Activated T-cell treated with anti-CD3 and anti-CD28 coated beads for 48 hours (primary cell): ENCODE measurements around the gene SP5.
"Not testable (repeated sequence)": the region's sequence is repeated elsewhere in the genome, so short reads cannot be mapped to it uniquely, and the experiment has no call there.

Experiments
- DNase-seq: peaks from one replicate; pipeline ENCODE4 v3.0.0-alpha.2; 2020; ENCODE audit warnings: low read depth

The SP5 gene

GRCh38 chr2:170739048-170739447, 23.9 kb downstream of the SP5 start:
- no peak for DNase-seq

DNA sequence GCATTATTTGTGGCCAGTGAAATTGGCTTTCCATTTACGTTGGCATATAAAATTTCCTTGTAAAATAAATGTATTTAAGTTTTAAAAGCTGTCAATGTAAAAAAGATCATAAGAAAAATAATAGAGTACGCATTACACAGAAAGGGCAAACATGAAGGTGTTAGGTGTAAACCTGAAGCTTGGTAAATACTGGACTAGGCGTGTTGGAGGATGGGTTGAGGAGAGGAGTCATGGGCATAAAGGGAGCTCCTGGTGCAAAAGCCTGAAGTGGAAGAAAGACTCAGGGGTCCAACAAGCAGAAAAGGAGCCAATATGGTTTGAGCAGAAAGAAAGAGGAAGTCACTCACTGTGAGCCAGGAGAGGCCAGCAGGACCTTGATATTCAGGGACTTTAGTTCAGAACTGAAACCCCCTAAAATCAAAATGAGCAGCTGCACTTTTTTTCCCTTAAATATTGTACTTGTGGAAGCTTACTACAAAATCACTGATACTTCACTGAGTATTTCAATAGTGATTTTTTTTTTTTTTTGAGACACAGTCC, 24.4 kb downstream of the SP5 start:
- DNase-seq = no peak

GRCh38 chr2:170740660-170741059, 25.5 kb downstream of the SP5 start:
- DNase-seq = no peak

- DNase-seq = no peak
These were observed 26.9 kb downstream of the SP5 start for GRCh38 chr2:170742000-170742399.

DNA sequence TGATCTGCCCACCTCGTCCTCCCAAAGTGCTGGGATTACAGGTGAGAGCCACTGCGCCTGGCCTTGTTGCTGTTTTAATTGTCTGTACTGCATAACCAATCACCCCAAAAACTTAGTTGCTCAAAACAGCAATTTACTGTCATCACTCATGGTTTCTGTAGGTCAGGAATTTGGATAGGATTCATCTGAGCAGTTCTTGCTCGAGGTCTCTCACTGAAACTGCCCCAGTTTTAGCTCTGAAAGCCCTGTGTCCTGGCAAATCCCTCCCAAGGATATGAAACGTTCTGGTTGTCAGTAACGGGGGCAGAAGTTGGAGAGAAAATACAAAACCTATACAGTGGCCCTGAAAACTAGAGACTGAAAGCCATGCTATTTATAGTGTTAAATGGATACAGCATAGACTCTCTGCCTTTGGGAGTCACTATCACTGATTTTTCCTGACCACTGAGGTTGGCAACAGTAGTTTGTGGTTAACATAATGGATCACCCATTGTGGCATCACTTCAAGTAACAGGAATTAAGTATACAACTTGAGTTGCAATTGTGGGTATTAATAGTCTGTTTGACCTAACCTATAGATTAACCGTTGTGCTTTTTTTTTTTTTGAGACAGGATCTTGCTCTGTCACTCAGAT, 27.9 kb downstream of the SP5 start:
- no peak for DNase-seq

DNA sequence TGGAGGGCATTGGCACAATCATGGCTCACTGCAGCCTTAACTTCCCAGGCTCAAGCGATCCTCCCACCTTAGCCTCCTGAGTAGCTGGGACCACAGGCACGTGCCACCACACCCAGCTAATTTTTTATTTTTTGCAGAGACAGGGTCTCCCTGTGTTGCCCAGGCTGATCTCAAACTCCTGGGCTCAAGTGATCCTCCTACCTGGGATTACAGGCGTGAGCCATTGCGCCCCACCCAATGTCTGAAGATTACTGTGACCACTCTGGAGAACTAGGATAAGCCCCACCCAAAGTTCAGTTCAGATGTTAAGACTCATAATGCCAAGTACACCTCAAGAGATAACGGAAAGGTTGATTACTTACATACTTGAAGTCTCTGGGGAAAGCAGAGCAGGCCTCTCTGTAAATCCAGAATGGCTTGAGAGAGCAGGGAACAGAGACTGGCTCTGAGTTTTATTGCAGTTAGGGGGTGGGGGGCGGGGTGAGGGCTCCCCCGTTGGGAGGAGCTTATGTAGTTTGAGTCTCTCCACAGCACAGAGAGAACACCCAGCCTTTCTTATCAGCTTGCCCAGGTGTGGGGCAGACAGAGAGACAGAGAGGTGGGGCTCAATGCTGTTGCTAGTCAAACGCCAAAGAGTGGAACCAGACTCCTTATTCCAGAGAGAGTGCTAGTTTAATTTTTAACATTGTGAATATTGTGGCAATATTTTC, 28.5 kb downstream of the SP5 start:
- no peak for DNase-seq

- no peak for DNase-seq
These were observed 29.3 kb downstream of the SP5 start for GRCh38 chr2:170744248-170745002.

GRCh38 chr2:170745305-170745704, 30.2 kb downstream of the SP5 start:
- no peak for DNase-seq

DNA sequence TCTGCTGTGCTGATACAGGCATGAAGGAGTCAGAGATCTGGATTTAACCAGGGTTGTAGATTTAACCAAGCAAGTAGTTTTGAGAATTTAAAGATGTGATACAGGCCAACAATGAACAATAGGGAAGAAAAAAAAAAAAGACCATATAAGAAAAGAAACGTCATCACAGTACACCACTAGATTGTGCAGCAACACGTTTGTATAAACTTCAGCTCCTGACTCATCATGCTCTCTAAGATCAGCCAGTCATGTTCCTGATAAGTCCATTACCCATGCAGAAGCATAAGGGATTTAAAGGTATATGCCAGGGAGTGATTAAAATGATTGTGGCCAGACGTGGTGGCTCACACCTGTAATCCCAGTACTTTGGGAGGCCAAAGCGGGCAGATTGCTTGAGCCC, 32.8 kb downstream of the SP5 start:
- DNase-seq = no peak

- DNase-seq = not testable (repeated sequence)
These were observed 36.4 kb downstream of the SP5 start for GRCh38 chr2:170751555-170751954.

DNA sequence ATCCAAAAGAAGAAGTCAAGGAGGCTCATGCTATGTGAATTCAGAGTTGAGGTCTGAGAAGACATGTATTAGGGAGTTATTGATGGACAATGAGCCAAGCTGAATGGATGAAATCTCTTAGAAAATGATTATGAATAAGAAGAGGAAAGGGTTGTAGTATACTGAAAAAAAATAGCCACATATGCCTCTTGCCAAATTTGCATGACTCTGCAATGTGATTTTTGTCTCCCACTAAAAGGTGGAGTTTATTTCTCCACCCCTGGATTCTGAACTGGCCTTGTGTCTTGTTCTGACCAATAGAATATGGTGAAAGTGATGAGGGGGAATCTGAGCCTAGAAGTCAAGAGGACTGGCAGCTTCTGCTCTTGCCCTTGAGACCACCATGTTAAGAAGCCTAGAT, 46.4 kb downstream of the SP5 start:
- DNase-seq = no peak

DNA sequence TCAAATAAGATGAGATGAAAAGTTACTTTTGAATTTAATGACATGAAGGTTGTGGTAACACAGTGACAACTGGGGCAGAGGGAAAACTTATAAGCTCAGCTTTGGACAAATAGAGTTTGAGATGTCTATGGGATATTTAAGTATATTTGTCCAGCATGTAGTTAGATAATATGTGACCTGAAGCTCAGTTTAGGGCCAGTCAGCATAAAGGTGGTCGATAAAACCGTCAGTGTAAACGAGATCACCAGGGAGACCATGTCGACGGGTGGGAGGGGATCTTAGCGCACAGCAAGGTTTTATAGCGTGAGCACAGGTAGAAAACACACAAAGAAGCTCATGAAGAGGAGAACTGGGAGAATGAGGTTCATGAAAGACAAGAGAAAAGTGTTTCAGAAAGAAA, 47.6 kb downstream of the SP5 start:
- no peak for DNase-seq

DNA sequence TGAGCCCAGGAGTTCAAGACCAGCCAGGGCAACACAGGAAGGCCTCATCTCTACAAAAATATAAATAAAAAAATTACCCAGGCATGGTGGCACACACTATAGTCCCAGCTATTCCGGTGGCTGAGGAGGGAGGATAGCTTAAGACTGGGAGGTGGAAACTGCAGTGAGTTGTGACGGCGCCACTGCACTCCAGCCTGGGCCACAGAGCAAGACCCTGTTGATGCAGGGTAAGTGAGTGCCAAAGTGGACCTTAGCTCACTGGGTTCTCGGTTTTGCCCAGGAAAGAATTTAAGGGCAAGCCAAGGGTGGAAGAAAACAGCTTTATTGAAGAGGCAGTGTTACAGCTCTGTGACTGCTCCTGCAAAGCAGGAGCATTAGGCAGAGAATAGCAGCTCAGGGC, 48.1 kb downstream of the SP5 start:
- no peak for DNase-seq

- no peak for DNase-seq
These were observed 49.7 kb downstream of the SP5 start for GRCh38 chr2:170764880-170765261.

DNA sequence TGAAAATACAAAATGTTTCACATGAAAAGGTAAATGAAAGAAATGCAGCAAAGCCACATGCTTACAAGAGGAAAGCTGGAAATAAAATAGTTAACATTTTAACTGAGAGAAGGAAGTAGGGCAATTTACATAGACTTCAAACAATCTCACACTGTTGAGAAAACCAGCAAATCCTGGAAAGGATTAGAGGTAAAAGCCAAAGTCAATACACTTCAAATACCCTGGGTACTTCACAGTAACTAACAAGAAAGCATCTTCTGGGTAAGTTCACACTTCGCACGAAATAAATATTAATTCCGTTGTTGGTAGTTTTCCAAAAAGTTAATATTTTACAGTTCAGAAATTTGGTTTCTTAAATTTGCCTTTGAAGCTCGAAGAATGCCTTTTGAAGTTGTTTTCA, 51.6 kb downstream of the SP5 start:
- DNase-seq = no peak
